ENCODE data around the gene POLR3E. TPM values are rescaled to one million over a fixed set of nuclear protein-coding genes. Genes with fewer than 3 reads are reported as not detected.

The POLR3E gene
- total RNA-seq, 1 experiment from 2014 or later = 69.8 TPM

DNA sequence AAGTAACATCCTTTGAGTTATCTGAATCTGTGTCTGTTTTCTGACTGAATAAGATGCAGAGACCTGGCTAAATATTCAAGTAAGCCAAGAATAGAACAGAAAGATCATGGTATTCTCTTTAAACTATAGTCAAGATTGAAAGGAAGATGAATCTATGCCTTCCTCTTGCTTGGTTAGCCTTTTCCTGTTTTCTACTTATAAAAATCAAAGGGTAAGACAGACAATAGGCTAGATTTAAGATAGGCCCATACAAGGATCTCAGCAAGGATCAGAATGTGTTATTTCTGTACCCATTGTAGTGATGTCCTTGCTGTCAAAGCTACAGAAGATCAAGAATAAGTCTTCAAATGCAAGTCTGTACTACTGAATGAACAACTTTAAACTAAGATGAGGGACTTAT lies 84.2 kb downstream of the POLR3E start:
- Histone ChIP-seq H3K27ac (ENCODE audit: low read depth, low read length, poor library complexity, severe bottlenecking) (no peak overlapping the region), H3K9me3 (ENCODE audit: low read depth, low read length, poor library complexity, severe bottlenecking) (no peaks in the 10 kb centered on the region), H3K4me1 (ENCODE audit: insufficient read depth, low read length, poor library complexity, severe bottlenecking) (no peaks in the 10 kb centered on the region), H3K27me3 (replicated peaks; ENCODE audit: insufficient read depth, low read depth, low read length, poor library complexity) (no peaks in the 10 kb centered on the region), H3K36me3 (ENCODE audit: insufficient read depth, low read length, poor library complexity, severe bottlenecking) (no peaks in the 10 kb centered on the region), H3K4me3 (ENCODE audit: low read depth, low read length, poor library complexity, severe bottlenecking) (no peak overlapping the region)
- CTCF ChIA-PET = no interaction called here
- intact Hi-C loops (cut with micrococcal nuclease; ENCODE audit: unreplicated experiment) = no loop called here
- no peak for DNase-seq (ENCODE audit: low spot score)
- POLR2A ChIA-PET (ENCODE audit: low non-redundant PET) = no interaction called here
- BruUV-seq (replicated peaks) = no TSS peak
- TF ChIP-seq, protein P1, sequence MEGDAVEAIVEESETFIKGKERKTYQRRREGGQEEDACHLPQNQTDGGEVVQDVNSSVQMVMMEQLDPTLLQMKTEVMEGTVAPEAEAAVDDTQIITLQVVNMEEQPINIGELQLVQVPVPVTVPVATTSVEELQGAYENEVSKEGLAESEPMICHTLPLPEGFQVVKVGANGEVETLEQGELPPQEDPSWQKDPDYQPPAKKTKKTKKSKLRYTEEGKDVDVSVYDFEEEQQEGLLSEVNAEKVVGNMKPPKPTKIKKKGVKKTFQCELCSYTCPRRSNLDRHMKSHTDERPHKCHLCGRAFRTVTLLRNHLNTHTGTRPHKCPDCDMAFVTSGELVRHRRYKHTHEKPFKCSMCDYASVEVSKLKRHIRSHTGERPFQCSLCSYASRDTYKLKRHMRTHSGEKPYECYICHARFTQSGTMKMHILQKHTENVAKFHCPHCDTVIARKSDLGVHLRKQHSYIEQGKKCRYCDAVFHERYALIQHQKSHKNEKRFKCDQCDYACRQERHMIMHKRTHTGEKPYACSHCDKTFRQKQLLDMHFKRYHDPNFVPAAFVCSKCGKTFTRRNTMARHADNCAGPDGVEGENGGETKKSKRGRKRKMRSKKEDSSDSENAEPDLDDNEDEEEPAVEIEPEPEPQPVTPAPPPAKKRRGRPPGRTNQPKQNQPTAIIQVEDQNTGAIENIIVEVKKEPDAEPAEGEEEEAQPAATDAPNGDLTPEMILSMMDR (conservative IDR thresholded peaks at IDR 0.05; ENCODE audit: low read depth, low read length) = no peak
- TF ChIP-seq EZH2 (IDR thresholded peaks at IDR 0.05; ENCODE audit: borderline replicate concordance, low read depth, low read length, poor library complexity, severe bottlenecking) = no peak

DNA sequence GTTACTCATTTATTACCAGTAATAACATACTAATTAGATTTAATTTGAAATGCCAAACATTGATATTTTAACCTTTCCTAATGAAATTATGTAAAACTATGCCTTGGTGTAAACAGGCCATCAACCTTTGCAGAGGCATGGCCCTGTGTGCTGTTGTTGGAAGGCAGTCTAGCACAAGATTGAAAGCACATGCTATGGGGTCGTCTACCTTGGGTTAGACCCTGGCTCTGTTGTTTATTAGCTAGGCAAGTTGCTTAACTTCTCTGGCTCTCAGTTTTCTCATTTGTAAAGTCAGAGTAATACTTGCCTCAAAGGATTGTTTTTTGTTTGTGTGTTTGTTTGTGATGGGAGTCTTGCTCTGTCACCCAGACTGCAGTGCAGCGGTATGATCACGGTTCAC lies 86.6 kb downstream of the POLR3E start:
- ChIA-PET CTCF (no interaction called here), POLR2A (ENCODE audit: low non-redundant PET) (no interaction called here)
- BruUV-seq (replicated peaks) = no TSS peak
- Histone ChIP-seq H3K27me3 (replicated peaks; ENCODE audit: insufficient read depth, low read depth, low read length, poor library complexity) (no peaks in the 10 kb centered on the region), H3K27ac (ENCODE audit: low read depth, low read length, poor library complexity, severe bottlenecking) (no peak overlapping the region), H3K36me3 (ENCODE audit: insufficient read depth, low read length, poor library complexity, severe bottlenecking) (no peaks in the 10 kb centered on the region), H3K9me3 (ENCODE audit: low read depth, low read length, poor library complexity, severe bottlenecking) (no peaks in the 10 kb centered on the region), H3K4me1 (ENCODE audit: insufficient read depth, low read length, poor library complexity, severe bottlenecking) (no peaks in the 10 kb centered on the region), H3K4me3 (ENCODE audit: low read depth, low read length, poor library complexity, severe bottlenecking) (no peak overlapping the region)
- intact Hi-C loops (cut with micrococcal nuclease; ENCODE audit: unreplicated experiment) = no loop called here
- DNase-seq (ENCODE audit: low spot score) = no peak
- TF ChIP-seq, protein P1 (conservative IDR thresholded peaks at IDR 0.05; ENCODE audit: low read depth, low read length) = no peak
- TF ChIP-seq EZH2 (IDR thresholded peaks at IDR 0.05; ENCODE audit: borderline replicate concordance, low read depth, low read length, poor library complexity, severe bottlenecking) = no peak

Other genes with a start within 250 kb of the POLR3E start
- 0.57 and 0.64 TPM in 2 replicates for gene VWA3A, start 204.9 kb upstream of the POLR3E start, total RNA-seq (2021)
- gene SDR42E2, start 134.9 kb upstream of the POLR3E start, total RNA-seq (2021) = not detected in 2 replicates
- 14.3 and 18.4 TPM in 2 replicates for gene EEF2K, start 91.1 kb upstream of the POLR3E start, total RNA-seq (2021)
- 34.5 and 40.5 TPM in 2 replicates for gene CDR2, start 77.2 kb downstream of the POLR3E start, total RNA-seq (2021)
- gene NPIPB5, start 213.5 kb downstream of the POLR3E start, total RNA-seq (2021) = 199 and 204 TPM in 2 replicates

Data from A673 (cell line).